MCF 10A (cell line): Measurements from ENCODE around the gene SSRP1. TPM values are rescaled to one million over a fixed set of nuclear protein-coding genes. Genes with fewer than 3 reads are reported as not detected.

Experiments used
- BruUV-seq: library from RNA; stranded (reverse); fragments of 400-500 nt; replicated peaks from 2 replicates; lab custom pipeline; 2021; lab: Mats Ljungman, UMichigan
- CTCF ChIA-PET: fragments of 300-600 bp; sonication (Branson Sonifier 250); formaldehyde crosslinking; extraction: SDS; loops from one replicate; lab custom pipeline; 2021; ENCODE audit warnings: antibody characterized with exemption, inconsistent platforms; lab: Yijun Ruan, JAX
- POLR2A ChIA-PET: fragments of 300-600, 350-650 bp; sonication (Branson Sonifier 250); formaldehyde crosslinking; extraction: SDS; loops from one replicate; lab custom pipeline; 2020; ENCODE audit warnings: antibody characterized with exemption, inconsistent platforms; lab: Yijun Ruan, JAX
- DNase-seq: peaks from one replicate; pipeline ENCODE4 v3.0.0-alpha.2; 2018; ENCODE audit not compliant: unreplicated experiment
- H3K27ac Mint-ChIP-seq: one replicate; pipeline ENCODE4 v1.8.0; 2022; ENCODE audit warnings: mild to moderate bottlenecking, low read depth, mixed read lengths; ENCODE audit not compliant: unreplicated experiment
- H3K27me3 Mint-ChIP-seq: one replicate; pipeline ENCODE4 v1.8.0; 2022; ENCODE audit warnings: mixed read lengths; ENCODE audit not compliant: insufficient read depth, unreplicated experiment
- H3K36me3 Mint-ChIP-seq: one replicate; pipeline ENCODE4 v1.8.0; 2022; ENCODE audit warnings: mild to moderate bottlenecking, moderate library complexity, mixed read lengths; ENCODE audit not compliant: insufficient read depth, unreplicated experiment
- H3K4me1 Mint-ChIP-seq: one replicate; pipeline ENCODE4 v1.8.0; 2022; ENCODE audit warnings: mixed read lengths; ENCODE audit not compliant: insufficient read depth, unreplicated experiment
- H3K4me3 Mint-ChIP-seq: one replicate; pipeline ENCODE4 v1.8.0; 2022; ENCODE audit warnings: mild to moderate bottlenecking, moderate library complexity, mixed read lengths; ENCODE audit not compliant: unreplicated experiment
- H3K9me3 Mint-ChIP-seq: one replicate; pipeline ENCODE4 v1.8.0; 2022; ENCODE audit warnings: mixed read lengths; ENCODE audit not compliant: unreplicated experiment
- CTCF ChIP-seq: fragments of 200-600 bp; IDR thresholded peaks from one replicate; pipeline ENCODE4 v1.8.0; 2022; ENCODE audit warnings: antibody characterized with exemption, mild to moderate bottlenecking; ENCODE audit not compliant: unreplicated experiment
- intact Hi-C: fragments of 100-400 bp; cut with micrococcal nuclease; formaldehyde crosslinking; loops from 2 replicates; pipeline ENCODE4 v1.14.1; 2022
- total RNA-seq: library from RNA; stranded (reverse); gene quantifications from 2 replicates; pipeline ENCODE4 v1.2.3, GENCODE V29; 2022

Gene SSRP1
- total RNA-seq, 1 experiment from 2014 or later: 229 TPM

GRCh38 chr11:57330029-57330428, 5.7 kb downstream of the SSRP1 start:
- Mint-ChIP-seq H3K27ac (no peak overlapping the region), H3K9me3 (no peaks in the 10 kb centered on the region), H3K36me3 (peaks cover 88% of the 10 kb centered on the region), H3K27me3 (no peaks in the 10 kb centered on the region), H3K4me1 (peaks cover 38% of the 10 kb centered on the region), H3K4me3 (no peak overlapping the region)
- ChIA-PET POLR2A (interaction anchor here (1.1 kb wide), 1 partner anchor 36 kb away, joined by 4 read pairs; no protein-coding TSS in a partner anchor), CTCF (interaction anchor here (1.0 to 1.6 kb wide), 4 partner anchors 12 to 311 kb away, joined by 4 to 7 read pairs (median 6); no protein-coding TSS in a partner anchor)
- TF ChIP-seq CTCF: no peak
- BruUV-seq: no TSS peak
- intact Hi-C loops: no loop called here
- no peak for DNase-seq

- no peaks in the 10 kb centered on the region for H3K9me3 Mint-ChIP-seq
- no peak for DNase-seq
- H3K4me3 Mint-ChIP-seq: peak overlapping the region; percentile 10
- H3K36me3 Mint-ChIP-seq: peaks cover 74% of the 10 kb centered on the region
- peaks cover 33% of the 10 kb centered on the region for H3K4me1 Mint-ChIP-seq
- ChIA-PET POLR2A (no interaction called here), CTCF (interaction anchor here (0.5 kb wide), 1 partner anchor 22 kb away, joined by 5 read pairs; no protein-coding TSS in a partner anchor)
- TF ChIP-seq CTCF: no peak
- intact Hi-C loops: no loop called here
- no peaks in the 10 kb centered on the region for H3K27me3 Mint-ChIP-seq
- BruUV-seq: no TSS peak
- peak overlapping the region; percentile 97 for H3K27ac Mint-ChIP-seq
Observed at GRCh38 chr11:57327721-57328120, 8.0 kb downstream of the SSRP1 start.

- H3K36me3 Mint-ChIP-seq: peaks cover 54% of the 10 kb centered on the region
- DNase-seq: no peak
- intact Hi-C loops: loop anchor here (1.0 kb wide), 1 partner anchor 76 kb away; no protein-coding TSS in a partner anchor
- H3K4me1 Mint-ChIP-seq: peaks cover 46% of the 10 kb centered on the region
- ChIA-PET POLR2A (interaction anchor here (0.6 to 10.1 kb wide), 18 partner anchors 9 to 437 kb away, joined by 3 to 362 read pairs (median 4); partner anchors contain the start of genes MED19, P2RX3, SLC43A3 and SSRP1), CTCF (interaction anchor here (0.7 to 1.4 kb wide), 8 partner anchors 9 to 384 kb away, joined by 3 to 5 read pairs (median 4); no protein-coding TSS in a partner anchor)
- no TSS peak for BruUV-seq
- no peak for TF ChIP-seq CTCF
- H3K27me3 Mint-ChIP-seq: no peaks in the 10 kb centered on the region
- H3K27ac Mint-ChIP-seq: peak overlapping the region; percentile 97
- peak overlapping the region; percentile 75 for H3K4me3 Mint-ChIP-seq
- H3K9me3 Mint-ChIP-seq: no peaks in the 10 kb centered on the region
Observed at GRCh38 chr11:57325735-57326048, 10.0 kb downstream of the SSRP1 start.

- Mint-ChIP-seq H3K4me1 (peaks cover 48% of the 10 kb centered on the region), H3K27me3 (no peaks in the 10 kb centered on the region), H3K36me3 (peaks cover 48% of the 10 kb centered on the region), H3K9me3 (no peaks in the 10 kb centered on the region), H3K4me3 (peak within 1 kb of the TSS; percentile 75), H3K27ac (peak within 1 kb of the TSS; percentile 97)
- ChIA-PET POLR2A (interaction anchor here (0.5 to 10.1 kb wide), 17 partner anchors 10 to 437 kb away, joined by 3 to 362 read pairs (median 4); partner anchors contain the start of genes MED19, P2RX3, SLC43A3 and SSRP1), CTCF (interaction anchor here (0.6 to 1.4 kb wide), 9 partner anchors 10 to 385 kb away, joined by 3 to 5 read pairs (median 4); no protein-coding TSS in a partner anchor)
- peak; percentile 98 for DNase-seq
- TF ChIP-seq CTCF: no peak
- intact Hi-C loops: loop anchor here (1.0 kb wide), 1 partner anchor 76 kb away; no protein-coding TSS in a partner anchor
- TSS peak; percentile 84 for BruUV-seq
Observed at GRCh38 chr11:57324886-57325734, 10.6 kb downstream of the SSRP1 start, which contains the start of gene TNKS1BP1. Gene TNKS1BP1 (minus strand): TSS chr11:57324952. CDS start chr11:57321885, 3,067 bp downstream.
